ES-I3 (cell line): ENCODE results near the gene CSPG5.

Experiments
- H3K36me3 ChIP-seq: 2 replicates; pipeline ENCODE4 v1.6.1; 2013; ENCODE audit warnings: mild to moderate bottlenecking, low read length, control low read depth, moderate library complexity; ENCODE audit not compliant: insufficient read depth
- H3K4me1 ChIP-seq: 2 replicates; pipeline ENCODE4 v1.6.1; 2013; ENCODE audit warnings: mild to moderate bottlenecking, control low read depth, low read length; ENCODE audit not compliant: insufficient read depth
- H3K9ac ChIP-seq: 2 replicates; pipeline ENCODE4 v1.6.1; 2013; ENCODE audit warnings: low read depth, mild to moderate bottlenecking, low read length, moderate library complexity
- H3K9me3 ChIP-seq: 2 replicates; pipeline ENCODE4 v1.6.1; 2013; ENCODE audit warnings: mild to moderate bottlenecking, low read length, moderate library complexity; ENCODE audit not compliant: control insufficient read depth, insufficient read depth

Gene CSPG5

GRCh38 chr3:47578691-47579632 lies at the start of gene CSPG5:
CSPG5 (minus strand) TSS chr3:47578865; CDS start chr3:47578693, 172 bp downstream.
- Histone ChIP-seq H3K4me1 (peaks cover 5% of the 10 kb centered on the region), H3K36me3 (no peaks in the 10 kb centered on the region), H3K9me3 (no peaks in the 10 kb centered on the region), H3K9ac (peak within 1 kb of the TSS; percentile 50; the same call in 1 of the 2 replicates)

DNA sequence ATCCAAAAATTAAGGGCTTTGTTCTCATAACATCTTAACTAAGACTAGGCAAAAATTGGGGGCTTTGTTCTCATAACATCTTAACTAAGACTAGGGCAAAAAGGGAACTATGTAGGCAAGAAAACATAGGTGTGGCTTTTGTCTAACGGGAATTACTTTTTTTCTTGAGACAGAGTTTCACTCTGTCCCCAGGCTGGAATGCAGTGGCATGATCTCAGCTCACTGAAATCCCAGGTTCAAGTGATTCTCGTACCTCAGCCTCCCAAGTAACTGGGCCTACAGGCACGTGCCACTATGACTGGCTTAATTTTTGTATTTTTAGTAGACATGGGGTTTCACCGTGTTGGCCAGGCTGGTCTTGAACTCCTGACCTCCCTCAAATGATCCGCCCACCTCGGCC lies 49.8 kb upstream of the CSPG5 start:
- no peaks in the 10 kb centered on the region for H3K4me1 ChIP-seq
- H3K9me3 ChIP-seq = no peaks in the 10 kb centered on the region
- peaks cover 36% of the 10 kb centered on the region for H3K36me3 ChIP-seq
- no peak overlapping the region for H3K9ac ChIP-seq

DNA sequence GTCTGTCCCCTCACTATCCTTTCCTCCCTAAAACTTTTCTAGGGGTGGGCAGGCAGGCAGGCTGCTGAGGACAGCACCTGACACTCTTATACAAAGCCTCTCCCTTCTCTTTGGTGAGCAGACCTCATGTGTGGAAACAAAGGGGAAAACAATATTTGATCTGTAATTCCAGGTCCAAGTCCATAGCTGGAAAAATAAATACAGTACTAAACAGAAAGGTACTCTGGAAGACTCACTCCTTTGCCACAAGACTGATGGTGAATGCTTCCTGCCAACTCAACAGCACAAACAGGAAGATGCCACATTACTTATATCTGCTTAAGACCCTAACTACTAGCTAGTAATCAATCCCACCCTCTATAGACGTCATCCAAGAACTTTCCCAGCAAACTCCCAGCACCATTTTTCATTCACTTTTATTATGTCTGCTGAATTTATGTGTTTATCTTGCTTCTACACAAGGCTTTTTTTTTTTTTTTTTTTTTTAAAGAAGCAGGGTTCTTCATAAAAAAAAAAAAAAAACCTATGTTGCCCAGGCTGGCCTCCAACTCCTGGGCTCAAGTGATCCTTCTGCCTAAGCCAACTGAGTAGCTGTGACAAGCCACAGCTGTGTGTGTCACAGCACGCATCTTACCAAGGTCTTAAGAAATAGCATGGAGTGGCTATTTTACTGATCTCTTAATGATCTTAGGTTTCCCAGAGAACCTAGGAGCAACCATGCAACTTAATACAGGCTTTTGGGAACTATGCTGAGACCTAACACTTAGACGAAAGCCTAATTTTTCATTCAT lies 44.2 kb upstream of the CSPG5 start:
- H3K4me1 ChIP-seq = no peaks in the 10 kb centered on the region; the same call in 1 of the 2 replicates
- peaks cover 44% of the 10 kb centered on the region for H3K36me3 ChIP-seq
- no peaks in the 10 kb centered on the region for H3K9me3 ChIP-seq
- no peak overlapping the region for H3K9ac ChIP-seq

- Histone ChIP-seq H3K36me3 (peaks cover 48% of the 10 kb centered on the region), H3K4me1 (peaks cover 13% of the 10 kb centered on the region), H3K9ac (no peak overlapping the region), H3K9me3 (no peaks in the 10 kb centered on the region)
Measured at GRCh38 chr3:47617086-47618010, 38.7 kb upstream of the CSPG5 start.

DNA sequence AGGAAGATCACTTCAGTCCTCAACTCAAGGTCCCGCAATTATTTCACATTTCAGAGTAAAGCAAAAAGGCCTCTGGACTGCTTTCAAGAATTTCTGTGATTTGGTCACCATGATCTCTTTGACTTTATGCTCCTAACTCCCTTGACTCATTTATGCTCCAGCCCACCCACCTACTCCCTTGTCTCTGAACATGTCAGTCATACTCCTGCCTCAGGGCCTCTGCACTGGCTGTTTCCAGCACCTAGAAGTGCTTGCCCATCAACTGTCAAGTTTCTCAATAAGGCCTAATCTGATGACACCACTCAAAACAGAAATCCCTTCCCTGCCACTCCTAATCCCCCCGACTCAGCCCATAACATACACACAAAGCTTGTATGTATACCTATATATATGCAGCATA lies 36.1 kb upstream of the CSPG5 start:
- Histone ChIP-seq H3K4me1 (peaks cover 13% of the 10 kb centered on the region), H3K9me3 (no peaks in the 10 kb centered on the region), H3K36me3 (peaks cover 52% of the 10 kb centered on the region), H3K9ac (no peak overlapping the region)

DNA sequence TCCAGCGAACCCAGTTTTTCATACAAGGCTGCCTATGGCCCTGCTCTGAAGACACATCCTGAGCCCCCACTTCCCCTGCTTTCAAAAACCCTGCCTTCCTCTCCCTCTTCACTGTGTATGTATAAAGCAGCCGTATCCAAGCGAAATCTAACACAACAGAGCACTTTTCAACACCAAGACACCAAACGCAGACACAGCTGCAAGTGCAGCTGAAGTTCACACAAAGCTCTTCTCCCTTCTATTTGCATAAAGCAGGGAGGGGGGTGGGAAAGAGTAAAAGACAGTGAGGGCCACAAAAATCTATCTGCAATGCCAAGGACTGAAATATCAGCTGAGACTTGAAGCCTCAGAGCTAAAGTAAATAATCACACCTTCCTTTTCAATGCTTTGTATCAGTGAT lies 35.1 kb upstream of the CSPG5 start:
- Histone ChIP-seq H3K9ac (no peak overlapping the region), H3K9me3 (no peaks in the 10 kb centered on the region), H3K4me1 (peaks cover 13% of the 10 kb centered on the region), H3K36me3 (peaks cover 51% of the 10 kb centered on the region)

DNA sequence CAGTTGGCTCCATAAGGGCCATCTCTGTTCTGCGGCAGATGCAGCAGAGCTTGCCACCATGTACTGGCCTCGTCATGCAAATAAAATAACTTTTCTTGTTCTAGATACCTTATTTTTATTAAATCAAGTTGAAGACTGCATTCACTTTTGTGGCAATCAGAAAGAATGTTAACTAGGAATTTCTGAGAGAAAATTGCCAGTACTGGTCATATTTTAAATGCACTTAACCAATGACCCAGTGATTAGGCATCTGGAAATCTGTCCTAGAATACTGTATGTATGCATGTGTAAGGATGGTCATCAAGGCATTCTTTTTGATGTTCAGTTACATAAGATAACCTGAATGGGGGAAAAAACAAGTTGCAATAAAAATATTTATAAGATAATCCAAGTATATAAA lies 34.2 kb upstream of the CSPG5 start:
- peaks cover 13% of the 10 kb centered on the region for H3K4me1 ChIP-seq
- H3K9me3 ChIP-seq = no peaks in the 10 kb centered on the region
- H3K36me3 ChIP-seq = peaks cover 45% of the 10 kb centered on the region
- H3K9ac ChIP-seq = no peak overlapping the region

DNA sequence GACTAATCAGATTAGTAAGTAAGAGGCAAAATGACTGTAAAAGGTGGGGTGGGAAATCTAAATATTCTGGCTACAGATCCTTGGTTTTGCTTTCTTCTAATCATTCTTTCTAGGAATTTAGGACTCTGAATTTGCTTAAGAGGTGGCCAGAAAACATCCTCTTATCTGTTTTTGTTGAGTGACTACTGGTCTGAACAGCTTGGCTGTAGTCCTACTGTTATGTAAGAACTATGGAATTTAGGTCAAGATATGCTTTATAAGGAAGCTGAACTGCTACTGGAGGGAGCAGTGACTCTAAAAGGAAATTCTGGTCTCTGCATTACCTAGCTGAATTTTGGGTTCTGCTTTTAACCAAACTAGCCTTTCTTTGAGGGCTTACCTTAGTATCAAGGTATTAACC lies 33.5 kb upstream of the CSPG5 start:
- Histone ChIP-seq H3K9me3 (no peaks in the 10 kb centered on the region), H3K9ac (no peak overlapping the region), H3K4me1 (peaks cover 9% of the 10 kb centered on the region; the same call in 1 of the 2 replicates), H3K36me3 (peaks cover 42% of the 10 kb centered on the region)

- Histone ChIP-seq H3K36me3 (peaks cover 39% of the 10 kb centered on the region), H3K9me3 (no peaks in the 10 kb centered on the region), H3K9ac (no peak overlapping the region), H3K4me1 (peaks cover 9% of the 10 kb centered on the region; the same call in 1 of the 2 replicates)
Measured at GRCh38 chr3:47611576-47611975, 32.9 kb upstream of the CSPG5 start.

DNA sequence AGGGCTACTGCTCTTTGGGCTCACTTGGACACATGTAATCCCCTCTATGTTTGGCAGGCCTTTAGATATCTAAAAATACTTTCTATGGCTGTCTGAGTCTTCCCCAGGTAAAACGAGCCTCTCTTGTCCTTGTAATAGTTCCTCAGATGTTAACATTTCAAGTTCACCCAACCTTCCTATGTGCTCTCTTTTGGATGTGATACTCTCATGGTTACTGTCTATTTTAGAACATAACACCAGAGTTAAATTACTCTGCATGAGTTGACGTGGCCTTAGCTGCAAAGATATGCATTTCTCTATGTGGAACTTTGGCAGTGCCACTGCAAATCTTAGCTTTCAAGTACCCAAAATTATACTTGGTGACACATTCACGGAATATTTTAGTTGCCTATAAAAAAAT lies 31.9 kb upstream of the CSPG5 start:
- peaks cover 9% of the 10 kb centered on the region; the same call in 1 of the 2 replicates for H3K4me1 ChIP-seq
- no peaks in the 10 kb centered on the region for H3K9me3 ChIP-seq
- H3K9ac ChIP-seq = no peak overlapping the region
- H3K36me3 ChIP-seq = peaks cover 42% of the 10 kb centered on the region

GRCh38 chr3:47607335-47607734 lies 28.7 kb upstream of the CSPG5 start:
- Histone ChIP-seq H3K36me3 (peaks cover 37% of the 10 kb centered on the region), H3K9me3 (no peaks in the 10 kb centered on the region), H3K4me1 (no peaks in the 10 kb centered on the region), H3K9ac (no peak overlapping the region)

DNA sequence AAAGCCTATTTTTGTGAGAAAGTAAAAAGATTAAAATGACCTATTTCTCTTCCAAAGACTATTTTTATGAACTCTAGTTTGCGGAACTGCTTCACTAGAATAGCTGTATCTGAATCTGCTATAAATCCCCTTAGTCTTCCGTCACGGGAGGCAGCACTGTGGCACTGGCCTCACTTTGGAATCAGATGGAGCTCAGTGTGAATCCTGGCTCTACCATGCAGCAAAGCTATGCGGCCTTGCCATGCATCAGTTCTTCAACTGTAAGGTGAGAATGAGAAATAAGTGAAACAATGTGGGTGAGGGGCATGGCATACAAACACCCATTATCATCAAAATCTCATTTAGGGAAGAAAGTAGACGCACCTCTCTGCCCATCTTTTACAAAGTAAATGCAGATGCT lies 27.5 kb upstream of the CSPG5 start:
- Histone ChIP-seq H3K4me1 (no peaks in the 10 kb centered on the region), H3K9me3 (no peaks in the 10 kb centered on the region), H3K9ac (no peak overlapping the region), H3K36me3 (peaks cover 29% of the 10 kb centered on the region)

- Histone ChIP-seq H3K4me1 (no peaks in the 10 kb centered on the region), H3K36me3 (peaks cover 27% of the 10 kb centered on the region), H3K9ac (no peak overlapping the region), H3K9me3 (no peaks in the 10 kb centered on the region)
Measured at GRCh38 chr3:47605652-47606051, 27.0 kb upstream of the CSPG5 start.

DNA sequence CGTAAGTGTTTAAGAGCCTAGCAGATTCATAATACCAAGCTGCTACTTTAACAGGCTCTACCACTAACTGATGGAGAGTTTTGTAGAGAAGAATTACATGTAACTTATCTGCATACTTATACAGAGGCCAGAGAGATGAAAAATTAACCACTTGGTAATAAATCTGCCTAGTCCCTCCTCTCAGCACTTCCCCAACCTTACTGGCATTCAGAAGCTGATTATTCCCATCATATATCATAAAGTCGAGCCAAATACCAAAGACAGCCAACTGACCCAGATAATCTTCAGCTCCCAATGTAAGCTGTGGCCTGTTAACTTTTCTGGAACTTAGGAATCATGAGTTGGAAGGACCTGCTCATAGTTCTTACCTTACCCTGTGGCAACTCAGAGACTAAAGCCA lies 25.5 kb upstream of the CSPG5 start:
- Histone ChIP-seq H3K36me3 (peaks cover 17% of the 10 kb centered on the region), H3K9ac (no peak overlapping the region), H3K4me1 (no peaks in the 10 kb centered on the region), H3K9me3 (no peaks in the 10 kb centered on the region)
